Thoracic aorta (tissue), 2 donors: ENCODE results near the gene FARP1. TPM values are rescaled to one million over a fixed set of nuclear protein-coding genes. Genes with fewer than 3 reads are reported as not detected.

Source experiments
- ATAC-seq: fragments of 150-250 bp; one replicate; pipeline ENCODE4 v1.8.0; 2017; ENCODE audit warnings: low read depth; ENCODE audit not compliant: insufficient number of reproducible peaks, low FRiP score
- DNase-seq: peaks from one replicate; pipeline ENCODE4 v3.0.0-alpha.2; 2020; ENCODE audit warnings: low spot score
- H3K27ac ChIP-seq, 2 donors: fragments of 200-600 bp; sonication (generic); 1 replicate in 1 of 2; 2 replicates in 1 of 2; pipeline ENCODE4 v1.5.1; 2016; ENCODE audit warnings: mild to moderate bottlenecking in 2 of 2, moderate library complexity in 2 of 2
- H3K27me3 ChIP-seq: fragments of 200-600 bp; sonication (generic); replicated peaks from 2 replicates; pipeline ENCODE4 v1.6.0; 2016; ENCODE audit warnings: mild to moderate bottlenecking; ENCODE audit not compliant: insufficient read depth
- H3K36me3 ChIP-seq: fragments of 200-600 bp; sonication (generic); one replicate; pipeline ENCODE4 v1.5.1; 2016
- H3K4me1 ChIP-seq, 2 donors: fragments of 200-600 bp; sonication (generic); 1 replicate in 1 of 2; 2 replicates in 1 of 2; pipeline versions ENCODE4 v1.5.1 to v1.6.0; 2016; ENCODE audit warnings: low read depth in 2 of 2, mild to moderate bottlenecking in 1 of 2; ENCODE audit not compliant: control insufficient read depth in 1 of 2
- H3K4me3 ChIP-seq: fragments of 200-600 bp; sonication (generic); 2 replicates; pipeline ENCODE4 v1.5.1; 2016; ENCODE audit warnings: mild to moderate bottlenecking
- H3K9me3 ChIP-seq: fragments of 200-600 bp; sonication (generic); 2 replicates; pipeline ENCODE4 v1.5.1; 2016
- CTCF ChIP-seq: fragments of 200-600 bp; sonication (generic); IDR thresholded peaks from one replicate; pipeline ENCODE4 v1.5.1; 2019; ENCODE audit warnings: antibody characterized with exemption
- total RNA-seq, 2 donors: library from RNA; depleted of rRNA; stranded (reverse); fragments of >200 nt; gene quantifications; one replicate each; pipeline versions ENCODE4 v1.1.0 to v1.2.3, GENCODE V29; 2016

The FARP1 gene
- total RNA-seq, 2 donors from 2014 or later = 17.6 to 30.3 TPM

GRCh38 chr13:98448642-98448928 lies 305.7 kb downstream of the FARP1 start:
- H3K4me3 ChIP-seq = no peak overlapping the region
- H3K9me3 ChIP-seq = no peaks in the 10 kb centered on the region
- no peaks in the 10 kb centered on the region for H3K27me3 ChIP-seq
- H3K27ac ChIP-seq = no peak overlapping the region
- TF ChIP-seq CTCF = no peak
- ATAC-seq (no peak), DNase-seq (no peak)
- peaks cover 15 to 44% of the 10 kb centered on the region in 2 donors for H3K4me1 ChIP-seq
- H3K36me3 ChIP-seq = no peaks in the 10 kb centered on the region

- no peak for TF ChIP-seq CTCF
- ATAC-seq (no peak), DNase-seq (no peak)
- no peaks in the 10 kb centered on the region for H3K9me3 ChIP-seq
- no peaks in the 10 kb centered on the region for H3K27me3 ChIP-seq
- H3K4me3 ChIP-seq = no peak overlapping the region
- no peaks in the 10 kb centered on the region for H3K36me3 ChIP-seq
- H3K27ac ChIP-seq = no peak overlapping the region
- peaks cover 16 to 49% of the 10 kb centered on the region in 2 donors for H3K4me1 ChIP-seq
These were observed 306.4 kb downstream of the FARP1 start for GRCh38 chr13:98449273-98449672.

GRCh38 chr13:98450026-98450425 lies 307.1 kb downstream of the FARP1 start:
- Histone ChIP-seq H3K36me3 (no peaks in the 10 kb centered on the region), H3K4me3 (no peak overlapping the region), H3K4me1 (peaks cover 23 to 56% of the 10 kb centered on the region in 2 donors), H3K9me3 (no peaks in the 10 kb centered on the region), H3K27ac (peak overlapping the region in 1 of 2 donors; percentile 16), H3K27me3 (no peaks in the 10 kb centered on the region)
- DNase-seq = no peak
- TF ChIP-seq CTCF = no peak
- ATAC-seq = no peak

GRCh38 chr13:98450539-98451111 lies 307.7 kb downstream of the FARP1 start:
- ATAC-seq = no peak
- no peak overlapping the region for H3K4me3 ChIP-seq
- H3K27ac ChIP-seq = peak overlapping the region in 1 of 2 donors; percentile 16
- DNase-seq = no peak
- no peak for TF ChIP-seq CTCF
- H3K9me3 ChIP-seq = no peaks in the 10 kb centered on the region
- peaks cover 23 to 54% of the 10 kb centered on the region in 2 donors for H3K4me1 ChIP-seq
- H3K27me3 ChIP-seq = no peaks in the 10 kb centered on the region
- H3K36me3 ChIP-seq = no peaks in the 10 kb centered on the region

- peak; percentile 24 for ATAC-seq
- peaks cover 23 to 54% of the 10 kb centered on the region in 2 donors for H3K4me1 ChIP-seq
These were observed 309.0 kb downstream of the FARP1 start for GRCh38 chr13:98451676-98452470.

More at GRCh38 chr13:98451676-98452470, 309.0 kb downstream of the FARP1 start:
- DNase-seq = peak; percentile 46
- peak overlapping the region in 1 of 2 donors; percentile 16 for H3K27ac ChIP-seq
- no peaks in the 10 kb centered on the region for H3K27me3 ChIP-seq
- no peak overlapping the region for H3K4me3 ChIP-seq
- TF ChIP-seq CTCF = no peak
- peaks cover 9% of the 10 kb centered on the region for H3K36me3 ChIP-seq
- H3K9me3 ChIP-seq = no peaks in the 10 kb centered on the region
